Vagina (tissue), 2 donors: ENCODE data around the gene HTR4. TPM values are rescaled to one million over a fixed set of nuclear protein-coding genes. Genes with fewer than 3 reads are reported as not detected.

Experiments
- DNase-seq, 2 donors: peaks; one replicate each; pipeline ENCODE4 v3.0.0-alpha.2; 2017; ENCODE audit errors: extremely low spot score in 2 of 2
- H3K27ac ChIP-seq: fragments of 200-600 bp; sonication (generic); one replicate; pipeline ENCODE4 v1.5.1; 2019
- H3K27me3 ChIP-seq: fragments of 200-600 bp; sonication (generic); one replicate; pipeline ENCODE4 v1.5.1; 2019
- H3K36me3 ChIP-seq, 2 donors: fragments of 200-600 bp; sonication (generic); one replicate each; pipeline ENCODE4 v1.5.1; 2017 to 2019
- H3K4me1 ChIP-seq: fragments of 200-600 bp; sonication (generic); one replicate; pipeline ENCODE4 v1.5.1; 2019
- H3K4me3 ChIP-seq, 2 donors: fragments of 200-600 bp; sonication (generic); 1 replicate in 1 of 2; 2 replicates in 1 of 2; pipeline ENCODE4 v1.5.1; 2016 to 2019
- H3K9me3 ChIP-seq: fragments of 200-600 bp; sonication (generic); one replicate; pipeline ENCODE4 v1.5.1; 2019
- CTCF ChIP-seq, 3 experiments: fragments of 450-650 bp in 2 of 3; fragments of 200-600 bp in 1 of 3; sonication (generic) in 1 of 3; IDR thresholded peaks; one replicate each; pipeline ENCODE4 v1.5.1; 2017 to 2019; ENCODE audit warnings: antibody characterized with exemption in 3 of 3, mild to moderate bottlenecking in 2 of 3, moderate library complexity in 2 of 3
- POLR2A ChIP-seq, 2 donors: fragments of 450-650 bp; IDR thresholded peaks; one replicate each; pipeline ENCODE4 v1.6.1; 2017; ENCODE audit warnings: antibody characterized with exemption in 2 of 2, mild to moderate bottlenecking in 2 of 2, moderate library complexity in 2 of 2
- POLR2AphosphoS5 ChIP-seq, 2 donors: sonication (generic); formaldehyde crosslinking; IDR thresholded peaks; one replicate each; pipeline ENCODE4 v1.9.0; 2017; ENCODE audit warnings: antibody characterized with exemption in 2 of 2, mild to moderate bottlenecking in 2 of 2, low read depth in 1 of 2; ENCODE audit not compliant: insufficient read depth in 1 of 2
- intact Hi-C: fragments of 100-400 bp; cut with DNase I; formaldehyde crosslinking; loops from one replicate; pipeline ENCODE4 v1.15.1; 2023
- total RNA-seq: library from RNA; depleted of rRNA; stranded (reverse); fragments of >200 nt; gene quantifications from one replicate; pipeline ENCODE4 v1.2.3, GENCODE V29; 2016

The HTR4 gene
- total RNA-seq, 1 donor from 2014 or later, result 2.9 TPM

GRCh38 chr5:148574167-148574566 lies 80.2 kb downstream of the HTR4 start:
- intact Hi-C loops, result no loop called here

GRCh38 chr5:148573374-148573773 lies 81.0 kb downstream of the HTR4 start:
- intact Hi-C loops, result no loop called here
- Histone ChIP-seq H3K4me3 (no peak overlapping the region), H3K36me3 (no peaks in the 10 kb centered on the region), H3K4me1 (no peaks in the 10 kb centered on the region), H3K27ac (no peak overlapping the region), H3K27me3 (no peaks in the 10 kb centered on the region), H3K9me3 (no peaks in the 10 kb centered on the region)
- TF ChIP-seq POLR2AphosphoS5 (IDR thresholded peaks at IDR 0.05; ENCODE audit: insufficient read depth in 1 of 2, low read depth in 1 of 2) (no peak), CTCF (IDR thresholded peaks at IDR 0.05) (no peak), POLR2A (IDR thresholded peaks at IDR 0.05) (no peak)
- DNase-seq, result no peak

More at GRCh38 chr5:148574167-148574566, 80.2 kb downstream of the HTR4 start:
- no peak overlapping the region for H3K27ac ChIP-seq
- no peaks in the 10 kb centered on the region for H3K36me3 ChIP-seq
- H3K4me3 ChIP-seq, result no peak overlapping the region
- H3K4me1 ChIP-seq, result no peaks in the 10 kb centered on the region
- DNase-seq, result no peak
- H3K27me3 ChIP-seq, result no peaks in the 10 kb centered on the region
- TF ChIP-seq CTCF (IDR thresholded peaks at IDR 0.05), result no peak
- TF ChIP-seq POLR2A (IDR thresholded peaks at IDR 0.05), result no peak
- TF ChIP-seq POLR2AphosphoS5 (IDR thresholded peaks at IDR 0.05; ENCODE audit: insufficient read depth in 1 of 2, low read depth in 1 of 2), result no peak
- no peaks in the 10 kb centered on the region for H3K9me3 ChIP-seq

GRCh38 chr5:148569948-148570347 lies 84.4 kb downstream of the HTR4 start:
- Histone ChIP-seq H3K36me3 (no peaks in the 10 kb centered on the region), H3K27ac (no peak overlapping the region), H3K4me1 (no peaks in the 10 kb centered on the region), H3K4me3 (no peak overlapping the region), H3K9me3 (no peaks in the 10 kb centered on the region), H3K27me3 (no peaks in the 10 kb centered on the region)
- no peak for TF ChIP-seq POLR2AphosphoS5 (IDR thresholded peaks at IDR 0.05; ENCODE audit: insufficient read depth in 1 of 2, low read depth in 1 of 2)
- intact Hi-C loops, result no loop called here
- no peak for DNase-seq

- intact Hi-C loops, result no loop called here
- no peak for DNase-seq
- no peaks in the 10 kb centered on the region for H3K4me1 ChIP-seq
- H3K27ac ChIP-seq, result no peak overlapping the region
- no peaks in the 10 kb centered on the region for H3K9me3 ChIP-seq
- no peaks in the 10 kb centered on the region for H3K36me3 ChIP-seq
- no peaks in the 10 kb centered on the region for H3K27me3 ChIP-seq
- TF ChIP-seq CTCF (IDR thresholded peaks at IDR 0.05) (no peak), POLR2A (IDR thresholded peaks at IDR 0.05) (no peak), POLR2AphosphoS5 (IDR thresholded peaks at IDR 0.05; ENCODE audit: insufficient read depth in 1 of 2, low read depth in 1 of 2) (no peak)
- no peak overlapping the region for H3K4me3 ChIP-seq
Measured at GRCh38 chr5:148565148-148565547, 89.2 kb downstream of the HTR4 start.

- no peak for DNase-seq
- no peaks in the 10 kb centered on the region for H3K9me3 ChIP-seq
- TF ChIP-seq CTCF (IDR thresholded peaks at IDR 0.05) (no peak), POLR2A (IDR thresholded peaks at IDR 0.05) (no peak), POLR2AphosphoS5 (IDR thresholded peaks at IDR 0.05; ENCODE audit: insufficient read depth in 1 of 2, low read depth in 1 of 2) (no peak)
- H3K27ac ChIP-seq, result no peak overlapping the region
- no peaks in the 10 kb centered on the region for H3K4me1 ChIP-seq
- H3K4me3 ChIP-seq, result no peak overlapping the region
- H3K27me3 ChIP-seq, result no peaks in the 10 kb centered on the region
- intact Hi-C loops, result no loop called here
- H3K36me3 ChIP-seq, result no peaks in the 10 kb centered on the region
Measured at GRCh38 chr5:148563021-148563420, 91.3 kb downstream of the HTR4 start.
